ENCODE data around the gene OGDHL. TPM values are rescaled to one million over a fixed set of nuclear protein-coding genes. Genes with fewer than 3 reads are reported as not detected.

OGDHL gene
- polyA plus RNA-seq, 1 donor from 2014 or later: 40.7 TPM

DNA sequence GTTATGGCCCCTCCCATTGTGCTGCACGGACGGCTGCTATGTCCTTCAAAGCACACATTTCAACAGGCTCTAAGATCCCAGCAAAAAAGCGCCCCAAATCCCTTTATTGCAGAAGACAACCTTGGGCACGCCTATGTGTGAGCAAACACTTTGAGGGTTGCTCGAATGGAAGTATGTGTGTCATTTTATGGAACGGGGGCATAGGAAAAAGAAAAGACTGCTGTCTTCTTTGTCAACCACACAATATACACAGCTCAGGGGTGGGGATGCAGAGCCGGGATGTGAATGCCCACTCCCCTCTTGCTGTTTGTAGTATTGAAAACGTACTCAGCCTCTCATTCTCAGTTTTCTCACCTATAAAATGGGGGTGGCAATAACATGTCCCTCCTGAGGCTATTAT is 50.6 kb downstream of the OGDHL start:
- H3K9me2 ChIP-seq (ENCODE audit: insufficient read depth, low read length): no peaks in the 10 kb centered on the region
- H3K4me3 ChIP-seq (ENCODE audit: low read length): no peak overlapping the region
- no peaks in the 10 kb centered on the region for H4K20me1 ChIP-seq (ENCODE audit: insufficient read depth)
- H3K27me3 ChIP-seq (ENCODE audit: insufficient read depth, low read depth, low read length): no peaks in the 10 kb centered on the region
- H3K9me3 ChIP-seq (ENCODE audit: low read length): no peaks in the 10 kb centered on the region
- H2AFZ ChIP-seq (ENCODE audit: low read depth, low read length): no peak overlapping the region
- no peak overlapping the region for H3K27ac ChIP-seq (ENCODE audit: low read length)
- H3K36me3 ChIP-seq (ENCODE audit: insufficient read depth, low read length): no peaks in the 10 kb centered on the region
- H3K4me2 ChIP-seq (ENCODE audit: low read length): no peak overlapping the region
- H3F3A ChIP-seq (ENCODE audit: insufficient read depth, low read length, poor library complexity, severe bottlenecking): no peaks in the 10 kb centered on the region
- TF ChIP-seq SMC3 (conservative IDR thresholded peaks at IDR 0.05; ENCODE audit: poor library complexity) (no peak), RAD21 (conservative IDR thresholded peaks at IDR 0.05) (no peak), POLR2AphosphoS5 (IDR thresholded peaks at IDR 0.05) (no peak), EP300 (conservative IDR thresholded peaks at IDR 0.05; ENCODE audit: poor library complexity, severe bottlenecking) (no peak), MXI1 (conservative IDR thresholded peaks at IDR 0.05; ENCODE audit: poor library complexity, severe bottlenecking) (no peak), EZH2 (IDR thresholded peaks at IDR 0.05; ENCODE audit: borderline replicate concordance, insufficient read depth, low read length, poor library complexity, severe bottlenecking) (no peak), TAF1 (IDR thresholded peaks at IDR 0.05; ENCODE audit: low read depth) (no peak)
- TF ChIP-seq, protein P1, sequence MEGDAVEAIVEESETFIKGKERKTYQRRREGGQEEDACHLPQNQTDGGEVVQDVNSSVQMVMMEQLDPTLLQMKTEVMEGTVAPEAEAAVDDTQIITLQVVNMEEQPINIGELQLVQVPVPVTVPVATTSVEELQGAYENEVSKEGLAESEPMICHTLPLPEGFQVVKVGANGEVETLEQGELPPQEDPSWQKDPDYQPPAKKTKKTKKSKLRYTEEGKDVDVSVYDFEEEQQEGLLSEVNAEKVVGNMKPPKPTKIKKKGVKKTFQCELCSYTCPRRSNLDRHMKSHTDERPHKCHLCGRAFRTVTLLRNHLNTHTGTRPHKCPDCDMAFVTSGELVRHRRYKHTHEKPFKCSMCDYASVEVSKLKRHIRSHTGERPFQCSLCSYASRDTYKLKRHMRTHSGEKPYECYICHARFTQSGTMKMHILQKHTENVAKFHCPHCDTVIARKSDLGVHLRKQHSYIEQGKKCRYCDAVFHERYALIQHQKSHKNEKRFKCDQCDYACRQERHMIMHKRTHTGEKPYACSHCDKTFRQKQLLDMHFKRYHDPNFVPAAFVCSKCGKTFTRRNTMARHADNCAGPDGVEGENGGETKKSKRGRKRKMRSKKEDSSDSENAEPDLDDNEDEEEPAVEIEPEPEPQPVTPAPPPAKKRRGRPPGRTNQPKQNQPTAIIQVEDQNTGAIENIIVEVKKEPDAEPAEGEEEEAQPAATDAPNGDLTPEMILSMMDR (IDR thresholded peaks at IDR 0.05; ENCODE audit: poor library complexity, severe bottlenecking): no peak
- TF ChIP-seq, protein P2, sequence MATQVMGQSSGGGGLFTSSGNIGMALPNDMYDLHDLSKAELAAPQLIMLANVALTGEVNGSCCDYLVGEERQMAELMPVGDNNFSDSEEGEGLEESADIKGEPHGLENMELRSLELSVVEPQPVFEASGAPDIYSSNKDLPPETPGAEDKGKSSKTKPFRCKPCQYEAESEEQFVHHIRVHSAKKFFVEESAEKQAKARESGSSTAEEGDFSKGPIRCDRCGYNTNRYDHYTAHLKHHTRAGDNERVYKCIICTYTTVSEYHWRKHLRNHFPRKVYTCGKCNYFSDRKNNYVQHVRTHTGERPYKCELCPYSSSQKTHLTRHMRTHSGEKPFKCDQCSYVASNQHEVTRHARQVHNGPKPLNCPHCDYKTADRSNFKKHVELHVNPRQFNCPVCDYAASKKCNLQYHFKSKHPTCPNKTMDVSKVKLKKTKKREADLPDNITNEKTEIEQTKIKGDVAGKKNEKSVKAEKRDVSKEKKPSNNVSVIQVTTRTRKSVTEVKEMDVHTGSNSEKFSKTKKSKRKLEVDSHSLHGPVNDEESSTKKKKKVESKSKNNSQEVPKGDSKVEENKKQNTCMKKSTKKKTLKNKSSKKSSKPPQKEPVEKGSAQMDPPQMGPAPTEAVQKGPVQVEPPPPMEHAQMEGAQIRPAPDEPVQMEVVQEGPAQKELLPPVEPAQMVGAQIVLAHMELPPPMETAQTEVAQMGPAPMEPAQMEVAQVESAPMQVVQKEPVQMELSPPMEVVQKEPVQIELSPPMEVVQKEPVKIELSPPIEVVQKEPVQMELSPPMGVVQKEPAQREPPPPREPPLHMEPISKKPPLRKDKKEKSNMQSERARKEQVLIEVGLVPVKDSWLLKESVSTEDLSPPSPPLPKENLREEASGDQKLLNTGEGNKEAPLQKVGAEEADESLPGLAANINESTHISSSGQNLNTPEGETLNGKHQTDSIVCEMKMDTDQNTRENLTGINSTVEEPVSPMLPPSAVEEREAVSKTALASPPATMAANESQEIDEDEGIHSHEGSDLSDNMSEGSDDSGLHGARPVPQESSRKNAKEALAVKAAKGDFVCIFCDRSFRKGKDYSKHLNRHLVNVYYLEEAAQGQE (IDR thresholded peaks at IDR 0.05; ENCODE audit: borderline replicate concordance): no peak
- no peaks in the 10 kb centered on the region for H3K79me2 ChIP-seq (replicated peaks; ENCODE audit: insufficient read depth, low read length)
- no peak overlapping the region for H3K9ac ChIP-seq (ENCODE audit: low read length)

DNA sequence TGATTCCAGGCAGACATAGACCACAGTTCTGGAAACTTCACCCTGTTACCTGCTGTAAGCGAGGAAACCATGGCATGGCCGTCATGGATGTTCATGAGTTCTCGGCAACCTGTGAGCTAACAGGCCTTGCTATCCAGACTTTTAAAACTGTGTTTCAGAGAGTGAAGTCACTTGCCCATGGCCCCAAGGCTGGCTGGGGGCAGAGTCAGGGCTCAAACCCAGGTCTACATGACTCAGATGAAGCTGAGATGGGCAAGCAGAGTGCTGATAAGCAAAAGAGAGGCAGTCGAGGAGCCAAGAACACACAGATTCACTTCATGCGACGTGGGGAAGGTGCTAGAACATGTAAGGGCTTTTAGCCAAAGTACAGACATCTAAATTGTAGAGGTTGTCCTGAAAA is 51.2 kb downstream of the OGDHL start:
- H3K27me3 ChIP-seq (ENCODE audit: insufficient read depth, low read depth, low read length): no peaks in the 10 kb centered on the region
- TF ChIP-seq SMC3 (conservative IDR thresholded peaks at IDR 0.05; ENCODE audit: poor library complexity) (no peak), MXI1 (conservative IDR thresholded peaks at IDR 0.05; ENCODE audit: poor library complexity, severe bottlenecking) (no peak)
- TF ChIP-seq, protein P2 (IDR thresholded peaks at IDR 0.05; ENCODE audit: borderline replicate concordance): no peak
- no peak overlapping the region for H3K4me3 ChIP-seq (ENCODE audit: low read length)
- H3K9ac ChIP-seq (ENCODE audit: low read length): no peak overlapping the region
- H3K79me2 ChIP-seq (replicated peaks; ENCODE audit: insufficient read depth, low read length): no peaks in the 10 kb centered on the region
- no peaks in the 10 kb centered on the region for H3K9me3 ChIP-seq (ENCODE audit: low read length)
- H2AFZ ChIP-seq (ENCODE audit: low read depth, low read length): no peak overlapping the region
- H3K36me3 ChIP-seq (ENCODE audit: insufficient read depth, low read length): no peaks in the 10 kb centered on the region
- H3K9me2 ChIP-seq (ENCODE audit: insufficient read depth, low read length): no peaks in the 10 kb centered on the region
- H3F3A ChIP-seq (ENCODE audit: insufficient read depth, low read length, poor library complexity, severe bottlenecking): no peaks in the 10 kb centered on the region
- H3K27ac ChIP-seq (ENCODE audit: low read length): no peak overlapping the region
- H4K20me1 ChIP-seq (ENCODE audit: insufficient read depth): no peaks in the 10 kb centered on the region
- H3K4me2 ChIP-seq (ENCODE audit: low read length): no peak overlapping the region

All from neural cell (in vitro differentiated cells).